Testis (tissue), 3 donors: ENCODE data around the gene FBXO34. TPM values are rescaled to one million over a fixed set of nuclear protein-coding genes. Genes with fewer than 3 reads are reported as not detected.

Experiments
- DNase-seq: peaks from one replicate; pipeline ENCODE4 v3.0.0-alpha.2; 2019
- H3K27ac ChIP-seq, 2 donors: fragments of 200-600 bp; sonication (generic); one replicate each; pipeline ENCODE4 v1.5.1; 2019
- H3K27me3 ChIP-seq: fragments of 200-600 bp; sonication (generic); one replicate; pipeline ENCODE4 v1.5.1; 2019
- H3K36me3 ChIP-seq: fragments of 200-600 bp; sonication (generic); one replicate; pipeline ENCODE4 v1.5.1; 2017; ENCODE audit warnings: low read depth; ENCODE audit errors: missing control alignments
- H3K4me1 ChIP-seq: fragments of 200-600 bp; sonication (generic); one replicate; pipeline ENCODE4 v1.5.1; 2019
- H3K4me3 ChIP-seq, 2 donors: fragments of 200-600 bp; sonication (generic); one replicate each; pipeline ENCODE4 v1.5.1; 2017 to 2019
- H3K9me3 ChIP-seq: fragments of 200-600 bp; sonication (generic); one replicate; pipeline ENCODE4 v1.5.1; 2017
- POLR2A ChIP-seq: fragments of 450-650 bp; IDR thresholded peaks from one replicate; pipeline ENCODE4 v1.6.1; 2017; ENCODE audit warnings: antibody characterized with exemption, mild to moderate bottlenecking, moderate library complexity
- WGBS, 2 donors: methylation state at CpG; one replicate each; pipeline ENCODE4 v1.1.5; 2018; 5-methylcytosine and 5-hydroxymethylcytosine counted together
- intact Hi-C: fragments of 100-400 bp; cut with DNase I; formaldehyde crosslinking; loops from one replicate; pipeline ENCODE4 v1.15.1; 2023; ENCODE audit warnings: low total_unique reads
- polyA plus RNA-seq: library from polyadenylated mRNA; stranded (reverse); fragments of 350-450 nt; fragmentation: Illumina TruSeq; extraction: RNeasy Lipid Tissue Mini Kit (QIAGEN cat#74804); gene quantifications from one replicate; pipeline ENCODE4 v1.2.3, GENCODE V29; 2014; ENCODE audit warnings: low read depth, low replicate concordance; ENCODE audit not compliant: insufficient read depth
- total RNA-seq, 2 donors: library from RNA; depleted of rRNA; stranded (reverse); fragments of >200 nt; gene quantifications; one replicate each; pipeline ENCODE4 v1.2.3, GENCODE V29; 2016
- TF ChIP-seq, protein P1 (sequence below), 3 experiments: fragments of 450-650 bp in 2 of 3; fragments of 200-600 bp in 1 of 3; sonication (generic) in 1 of 3; IDR thresholded peaks; one replicate each; pipeline ENCODE4 v1.5.1; 2016 to 2019; ENCODE audit warnings: antibody characterized with exemption in 3 of 3, mild to moderate bottlenecking in 2 of 3, moderate library complexity in 1 of 3

FBXO34 gene
- total and polyA plus RNA-seq, 3 donors from 2014 or later: 62.1 to 91.7 (median 84.4) TPM

GRCh38 chr14:55297611-55298499 lies 26.6 kb downstream of the FBXO34 start:
- Histone ChIP-seq H3K4me1 (peaks cover 18% of the 10 kb centered on the region), H3K27me3 (no peaks in the 10 kb centered on the region), H3K9me3 (no peaks in the 10 kb centered on the region), H3K36me3 (no peaks in the 10 kb centered on the region), H3K27ac (no peak overlapping the region), H3K4me3 (no peak overlapping the region)
- TF ChIP-seq POLR2A: no peak
- TF ChIP-seq, protein P1, sequence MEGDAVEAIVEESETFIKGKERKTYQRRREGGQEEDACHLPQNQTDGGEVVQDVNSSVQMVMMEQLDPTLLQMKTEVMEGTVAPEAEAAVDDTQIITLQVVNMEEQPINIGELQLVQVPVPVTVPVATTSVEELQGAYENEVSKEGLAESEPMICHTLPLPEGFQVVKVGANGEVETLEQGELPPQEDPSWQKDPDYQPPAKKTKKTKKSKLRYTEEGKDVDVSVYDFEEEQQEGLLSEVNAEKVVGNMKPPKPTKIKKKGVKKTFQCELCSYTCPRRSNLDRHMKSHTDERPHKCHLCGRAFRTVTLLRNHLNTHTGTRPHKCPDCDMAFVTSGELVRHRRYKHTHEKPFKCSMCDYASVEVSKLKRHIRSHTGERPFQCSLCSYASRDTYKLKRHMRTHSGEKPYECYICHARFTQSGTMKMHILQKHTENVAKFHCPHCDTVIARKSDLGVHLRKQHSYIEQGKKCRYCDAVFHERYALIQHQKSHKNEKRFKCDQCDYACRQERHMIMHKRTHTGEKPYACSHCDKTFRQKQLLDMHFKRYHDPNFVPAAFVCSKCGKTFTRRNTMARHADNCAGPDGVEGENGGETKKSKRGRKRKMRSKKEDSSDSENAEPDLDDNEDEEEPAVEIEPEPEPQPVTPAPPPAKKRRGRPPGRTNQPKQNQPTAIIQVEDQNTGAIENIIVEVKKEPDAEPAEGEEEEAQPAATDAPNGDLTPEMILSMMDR (IDR thresholded peaks at IDR 0.05): no peak
- no peak for DNase-seq
- WGBS, 2 donors: 51 to 61% methylated on average over 6 of the region's 6 CpGs
- intact Hi-C loops: no loop called here

DNA sequence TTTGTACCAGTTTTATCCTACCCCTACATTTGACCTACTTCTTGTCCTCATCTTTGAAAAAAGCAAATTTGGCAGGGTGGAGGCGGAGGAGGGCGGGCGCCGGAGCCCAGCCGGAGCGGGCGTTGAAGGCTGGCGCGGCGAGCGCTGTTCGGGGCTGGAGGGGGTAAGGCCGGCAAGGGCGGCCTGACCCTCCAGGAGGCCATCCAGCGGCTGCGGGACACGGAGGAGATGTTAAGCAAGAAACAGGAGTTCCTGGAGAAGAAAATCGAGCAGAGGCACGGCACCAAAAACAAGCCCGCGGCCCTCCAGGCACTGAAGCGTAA lies 27.2 kb downstream of the FBXO34 start:
- intact Hi-C loops: no loop called here
- H3K4me1 ChIP-seq: peaks cover 23% of the 10 kb centered on the region
- DNase-seq: no peak
- WGBS, 2 donors: 87 to 94% methylated on average over 22 of the region's 22 CpGs
- H3K27me3 ChIP-seq: no peaks in the 10 kb centered on the region
- H3K36me3 ChIP-seq: no peaks in the 10 kb centered on the region
- H3K27ac ChIP-seq: no peak overlapping the region
- H3K4me3 ChIP-seq: no peak overlapping the region
- TF ChIP-seq, protein P1 (IDR thresholded peaks at IDR 0.05): no peak
- no peaks in the 10 kb centered on the region for H3K9me3 ChIP-seq

- peaks cover 38% of the 10 kb centered on the region for H3K4me1 ChIP-seq
- no peaks in the 10 kb centered on the region for H3K27me3 ChIP-seq
- no peaks in the 10 kb centered on the region for H3K9me3 ChIP-seq
- no peaks in the 10 kb centered on the region for H3K36me3 ChIP-seq
- no peak overlapping the region for H3K27ac ChIP-seq
- H3K4me3 ChIP-seq: no peak overlapping the region
- intact Hi-C loops: no loop called here
- DNase-seq: no peak
- TF ChIP-seq, protein P1 (IDR thresholded peaks at IDR 0.05): no peak
- TF ChIP-seq POLR2A: no peak
- WGBS, 2 donors: 56 to 63% methylated on average over 1 of the region's 1 CpG
Measured at GRCh38 chr14:55301437-55302121, 30.4 kb downstream of the FBXO34 start.

- Histone ChIP-seq H3K4me3 (no peak overlapping the region), H3K27me3 (no peaks in the 10 kb centered on the region), H3K36me3 (no peaks in the 10 kb centered on the region), H3K4me1 (peaks cover 35% of the 10 kb centered on the region), H3K27ac (peak overlapping the region in 1 of 2 donors; percentile 37), H3K9me3 (no peaks in the 10 kb centered on the region)
- 72 to 77% methylated on average over 5 of the region's 5 CpGs for WGBS, 2 donors
- DNase-seq: no peak
- TF ChIP-seq, protein P1 (IDR thresholded peaks at IDR 0.05): no peak
- no peak for TF ChIP-seq POLR2A
- intact Hi-C loops: no loop called here
Measured at GRCh38 chr14:55302367-55303124, 31.3 kb downstream of the FBXO34 start.
